ENCODE measurements around the gene CABP7.

- TF ChIP-seq, protein P1, sequence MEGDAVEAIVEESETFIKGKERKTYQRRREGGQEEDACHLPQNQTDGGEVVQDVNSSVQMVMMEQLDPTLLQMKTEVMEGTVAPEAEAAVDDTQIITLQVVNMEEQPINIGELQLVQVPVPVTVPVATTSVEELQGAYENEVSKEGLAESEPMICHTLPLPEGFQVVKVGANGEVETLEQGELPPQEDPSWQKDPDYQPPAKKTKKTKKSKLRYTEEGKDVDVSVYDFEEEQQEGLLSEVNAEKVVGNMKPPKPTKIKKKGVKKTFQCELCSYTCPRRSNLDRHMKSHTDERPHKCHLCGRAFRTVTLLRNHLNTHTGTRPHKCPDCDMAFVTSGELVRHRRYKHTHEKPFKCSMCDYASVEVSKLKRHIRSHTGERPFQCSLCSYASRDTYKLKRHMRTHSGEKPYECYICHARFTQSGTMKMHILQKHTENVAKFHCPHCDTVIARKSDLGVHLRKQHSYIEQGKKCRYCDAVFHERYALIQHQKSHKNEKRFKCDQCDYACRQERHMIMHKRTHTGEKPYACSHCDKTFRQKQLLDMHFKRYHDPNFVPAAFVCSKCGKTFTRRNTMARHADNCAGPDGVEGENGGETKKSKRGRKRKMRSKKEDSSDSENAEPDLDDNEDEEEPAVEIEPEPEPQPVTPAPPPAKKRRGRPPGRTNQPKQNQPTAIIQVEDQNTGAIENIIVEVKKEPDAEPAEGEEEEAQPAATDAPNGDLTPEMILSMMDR (conservative IDR thresholded peaks at IDR 0.05; ENCODE audit: low read depth, low read length): no peak
- no peak for TF ChIP-seq EZH2 (IDR thresholded peaks at IDR 0.05; ENCODE audit: borderline replicate concordance, low read depth, low read length, poor library complexity, severe bottlenecking)
Observed at GRCh38 chr22:29691636-29692326, 28.0 kb upstream of the CABP7 start.

All from A673 (cell line).